Omental fat pad (tissue), 4 donors: ENCODE data around the gene AAK1. TPM values are rescaled to one million over a fixed set of nuclear protein-coding genes. Genes with fewer than 3 reads are reported as not detected.

Experiments
- ATAC-seq: fragments of 150-250 bp; one replicate; pipeline ENCODE4 v1.9.1; 2016; ENCODE audit warnings: mild to moderate bottlenecking, moderate library complexity; ENCODE audit not compliant: low FRiP score
- DNase-seq: peaks from one replicate; pipeline ENCODE4 v3.0.0-alpha.2; 2019; ENCODE audit warnings: low spot score
- total RNA-seq, 4 donors: library from RNA; depleted of rRNA; stranded (reverse); fragments of >200 nt; gene quantifications; one replicate each; pipeline ENCODE4 v1.1.0, GENCODE V29; 2016
- TF ChIP-seq, protein P1 (sequence below), 3 donors: fragments of 450-650 bp; IDR thresholded peaks; one replicate each; pipeline ENCODE4 v1.5.1; 2016 to 2017; ENCODE audit warnings: antibody characterized with exemption in 3 of 3, mild to moderate bottlenecking in 3 of 3, moderate library complexity in 2 of 3

AAK1 gene
- total RNA-seq, 4 donors from 2014 or later: 41.4 to 62.3 (median 42.5) TPM

DNA sequence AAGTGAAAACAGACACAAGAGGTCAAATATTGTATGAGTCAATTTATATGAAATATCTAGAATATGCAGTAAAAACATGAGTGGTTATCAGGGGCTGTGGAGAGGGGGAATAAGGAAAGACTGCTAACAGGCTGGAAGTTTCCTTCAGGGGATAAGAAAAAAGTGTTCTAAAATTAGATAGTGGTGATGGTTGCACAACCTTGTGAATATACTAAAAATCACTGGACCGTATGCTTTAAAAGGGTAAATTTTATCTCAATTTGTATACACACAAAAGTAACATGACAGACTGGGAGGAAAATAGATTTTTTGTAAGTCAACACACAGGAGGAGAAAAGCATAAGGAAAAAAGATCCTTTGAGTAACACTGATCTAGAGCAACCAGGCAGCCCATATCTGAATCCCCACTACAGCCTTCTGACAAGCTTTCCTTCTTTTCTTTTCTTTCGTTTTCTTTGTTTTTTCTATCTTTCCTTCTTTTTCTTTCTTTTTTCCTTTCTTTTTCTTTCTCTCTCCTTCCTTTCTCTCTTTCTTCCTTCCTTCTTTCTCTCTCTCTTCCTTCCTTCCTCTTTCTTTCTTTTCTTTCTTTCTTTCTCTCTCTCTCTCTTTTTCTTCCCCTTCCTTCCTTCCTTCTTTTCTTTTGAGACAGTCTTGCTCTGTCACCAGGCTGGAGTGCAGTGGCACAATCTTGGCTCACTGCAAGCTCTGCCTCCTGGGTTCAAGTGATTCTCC is 95.4 kb downstream of the AAK1 start:
- ATAC-seq (no peak), DNase-seq (no peak)

DNA sequence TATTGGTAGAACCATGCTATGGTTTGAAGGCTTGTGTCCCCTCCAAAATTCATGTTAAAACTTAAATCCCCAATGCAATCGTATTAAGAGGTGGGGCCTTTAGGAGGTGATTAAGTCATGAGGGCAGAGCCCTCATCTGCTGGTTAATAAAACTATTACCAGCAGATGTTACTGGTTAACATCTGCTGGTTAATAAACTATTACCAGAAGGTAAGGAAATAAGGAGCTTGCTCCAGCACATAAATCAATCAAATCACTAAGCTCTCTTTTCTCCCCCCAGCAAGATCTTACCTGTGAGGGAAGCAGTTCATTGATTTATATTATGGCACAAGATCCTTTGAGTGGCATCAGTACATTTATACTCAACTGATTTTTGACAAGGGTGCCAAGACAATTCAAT is 96.9 kb downstream of the AAK1 start:
- TF ChIP-seq, protein P1, sequence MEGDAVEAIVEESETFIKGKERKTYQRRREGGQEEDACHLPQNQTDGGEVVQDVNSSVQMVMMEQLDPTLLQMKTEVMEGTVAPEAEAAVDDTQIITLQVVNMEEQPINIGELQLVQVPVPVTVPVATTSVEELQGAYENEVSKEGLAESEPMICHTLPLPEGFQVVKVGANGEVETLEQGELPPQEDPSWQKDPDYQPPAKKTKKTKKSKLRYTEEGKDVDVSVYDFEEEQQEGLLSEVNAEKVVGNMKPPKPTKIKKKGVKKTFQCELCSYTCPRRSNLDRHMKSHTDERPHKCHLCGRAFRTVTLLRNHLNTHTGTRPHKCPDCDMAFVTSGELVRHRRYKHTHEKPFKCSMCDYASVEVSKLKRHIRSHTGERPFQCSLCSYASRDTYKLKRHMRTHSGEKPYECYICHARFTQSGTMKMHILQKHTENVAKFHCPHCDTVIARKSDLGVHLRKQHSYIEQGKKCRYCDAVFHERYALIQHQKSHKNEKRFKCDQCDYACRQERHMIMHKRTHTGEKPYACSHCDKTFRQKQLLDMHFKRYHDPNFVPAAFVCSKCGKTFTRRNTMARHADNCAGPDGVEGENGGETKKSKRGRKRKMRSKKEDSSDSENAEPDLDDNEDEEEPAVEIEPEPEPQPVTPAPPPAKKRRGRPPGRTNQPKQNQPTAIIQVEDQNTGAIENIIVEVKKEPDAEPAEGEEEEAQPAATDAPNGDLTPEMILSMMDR (IDR thresholded peaks at IDR 0.05): no peak
- DNase-seq (no peak), ATAC-seq (no peak)

More for the DNA sequence above, 95.4 kb downstream of the AAK1 start:
- TF ChIP-seq, protein P1 (IDR thresholded peaks at IDR 0.05): no peak

DNA sequence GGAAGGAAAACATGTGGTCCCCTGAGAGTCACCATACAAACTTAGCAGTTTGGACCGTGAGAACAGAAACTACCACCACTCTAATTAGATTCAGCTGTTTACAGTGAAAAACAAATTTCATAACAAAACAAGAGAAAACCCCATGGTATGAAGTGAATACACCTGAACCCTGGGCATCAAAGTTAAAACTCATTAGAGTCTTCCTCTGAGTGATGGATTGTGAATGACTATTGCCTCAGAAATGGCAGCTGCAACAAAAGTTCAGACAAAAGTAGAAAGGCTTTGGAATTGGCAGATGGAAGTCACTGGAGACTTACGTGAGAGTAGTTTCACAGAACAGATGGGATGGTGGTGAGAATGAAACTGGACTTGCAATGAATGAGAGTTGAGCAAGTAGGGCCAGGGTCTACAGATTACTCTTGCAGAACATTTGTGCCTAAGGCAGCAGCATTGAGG is 98.0 kb downstream of the AAK1 start:
- TF ChIP-seq, protein P1 (IDR thresholded peaks at IDR 0.05): no peak
- no peak for ATAC-seq
- DNase-seq: no peak

DNA sequence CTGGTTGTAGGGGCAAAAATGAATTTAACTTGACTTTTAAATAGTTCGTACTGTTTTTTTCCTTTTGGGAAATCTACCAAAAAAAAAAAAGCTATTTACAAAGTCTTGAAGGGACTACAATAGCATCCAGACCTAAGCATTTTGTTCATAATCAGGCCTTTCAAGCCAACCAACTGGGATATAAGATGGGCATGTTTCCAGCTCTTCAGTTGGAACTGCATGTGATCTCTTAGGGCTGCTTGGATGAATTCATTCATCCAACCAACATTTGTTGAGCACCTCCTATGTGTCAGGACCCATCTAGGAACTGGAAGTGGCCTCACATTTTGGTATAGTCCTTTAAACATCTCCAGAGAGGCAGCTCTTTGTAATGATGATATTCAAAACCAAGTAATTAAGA is 98.6 kb downstream of the AAK1 start:
- DNase-seq: no peak
- TF ChIP-seq, protein P1 (IDR thresholded peaks at IDR 0.05): no peak
- ATAC-seq: no peak

DNA sequence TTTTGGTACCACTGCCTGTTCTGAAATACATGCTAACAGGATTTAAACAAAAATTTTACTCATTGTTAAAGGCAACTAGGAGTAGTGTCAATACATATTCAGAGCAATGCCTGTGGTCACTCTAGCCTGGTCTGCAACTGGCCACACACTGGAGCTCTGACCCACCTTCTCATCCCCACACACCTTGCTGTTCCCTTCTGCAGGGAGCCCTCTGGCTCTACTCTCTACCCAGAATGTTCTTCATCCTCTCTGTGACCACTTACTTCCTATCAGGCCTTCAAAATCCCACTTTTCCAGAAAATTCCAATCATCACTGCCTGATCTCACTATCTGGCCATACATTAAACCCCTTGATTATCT is 104.0 kb downstream of the AAK1 start:
- TF ChIP-seq, protein P1 (IDR thresholded peaks at IDR 0.05): no peak
- ATAC-seq: no peak

DNA sequence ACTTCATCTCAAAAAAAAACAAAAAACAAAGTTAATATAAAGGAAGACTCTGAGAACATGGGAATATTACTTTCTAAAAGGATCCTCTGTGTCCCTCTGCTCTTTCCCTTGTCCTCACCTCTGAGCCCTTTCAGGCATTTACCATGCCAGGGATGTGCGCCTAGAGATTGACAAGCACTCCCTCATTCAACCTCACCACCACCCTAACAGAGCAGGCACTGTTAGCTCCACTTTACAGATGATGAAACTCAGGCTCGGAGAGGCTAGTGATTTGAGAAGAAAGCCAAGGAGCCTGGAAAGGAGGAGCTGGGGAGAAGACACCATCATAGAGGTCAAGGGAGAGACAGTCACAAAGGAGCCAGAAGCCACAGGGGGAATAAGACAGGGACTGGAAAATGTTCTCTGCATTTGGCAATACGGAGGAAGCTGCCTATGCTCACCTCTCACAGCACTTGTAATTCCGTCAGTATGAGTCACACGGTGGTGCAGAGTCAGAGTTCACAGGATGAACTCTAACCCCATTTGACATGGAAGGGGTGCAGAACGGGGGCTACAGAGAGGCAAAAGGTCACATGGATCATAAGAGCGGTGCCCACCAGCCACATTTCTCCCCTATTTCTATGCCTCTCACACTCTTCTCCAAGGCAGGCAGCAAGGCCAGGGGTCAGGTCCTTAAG is 104.5 kb downstream of the AAK1 start:
- TF ChIP-seq, protein P1 (IDR thresholded peaks at IDR 0.05): no peak
- ATAC-seq (no peak), DNase-seq (no peak)

More for the DNA sequence above, 104.0 kb downstream of the AAK1 start:
- no peak for DNase-seq

DNA sequence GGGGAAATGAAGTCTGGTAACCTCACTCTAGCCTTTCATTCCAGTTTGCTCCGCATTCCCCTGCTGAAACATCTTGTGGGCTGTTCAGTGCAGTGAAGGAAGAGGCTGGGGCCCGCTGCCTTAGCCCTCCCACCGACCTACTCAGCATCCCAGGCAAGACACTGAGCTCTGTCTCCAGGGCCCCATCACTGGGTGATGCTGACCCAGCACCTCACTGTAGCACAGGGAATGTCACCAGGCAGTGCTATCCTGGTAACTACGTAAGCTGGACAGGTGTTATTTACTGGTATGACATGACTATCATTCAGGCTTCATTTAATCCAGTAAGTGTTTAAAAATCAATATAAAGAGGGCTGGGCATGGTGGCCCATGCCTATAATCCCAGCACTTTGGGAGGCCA is 105.3 kb downstream of the AAK1 start:
- no peak for DNase-seq
- no peak for ATAC-seq
- TF ChIP-seq, protein P1 (IDR thresholded peaks at IDR 0.05): no peak
